ENCODE data around the gene OR6K2. TPM values are rescaled to one million over a fixed set of nuclear protein-coding genes. Genes with fewer than 3 reads are reported as not detected.

OR6K2 gene
- polyA plus RNA-seq, 1 donor, result not detected

GRCh38 chr1:158685085-158685484 is 15.4 kb downstream of the OR6K2 start:
- no peak for DNase-seq (ENCODE audit: low read depth)

DNA sequence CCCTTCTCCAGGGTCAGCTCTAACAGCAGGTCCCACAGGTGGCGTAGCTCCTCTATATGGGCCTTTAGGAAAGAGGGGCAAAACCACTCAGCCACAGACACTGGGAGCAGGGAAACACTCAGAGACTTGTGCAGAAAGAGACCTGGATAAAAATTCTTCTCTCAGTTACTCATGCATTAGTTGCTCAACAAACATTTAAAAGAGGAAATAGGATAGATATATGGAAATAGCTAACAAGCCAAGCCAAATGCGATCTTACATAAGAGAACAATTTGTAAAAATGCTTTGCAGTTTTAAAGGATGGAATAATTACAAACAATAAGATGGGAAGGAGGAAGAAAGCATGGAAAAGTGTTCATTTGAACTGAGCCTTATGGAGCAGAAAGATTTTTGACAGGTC is 18.8 kb downstream of the OR6K2 start:
- DNase-seq (ENCODE audit: low read depth), result no peak

DNA sequence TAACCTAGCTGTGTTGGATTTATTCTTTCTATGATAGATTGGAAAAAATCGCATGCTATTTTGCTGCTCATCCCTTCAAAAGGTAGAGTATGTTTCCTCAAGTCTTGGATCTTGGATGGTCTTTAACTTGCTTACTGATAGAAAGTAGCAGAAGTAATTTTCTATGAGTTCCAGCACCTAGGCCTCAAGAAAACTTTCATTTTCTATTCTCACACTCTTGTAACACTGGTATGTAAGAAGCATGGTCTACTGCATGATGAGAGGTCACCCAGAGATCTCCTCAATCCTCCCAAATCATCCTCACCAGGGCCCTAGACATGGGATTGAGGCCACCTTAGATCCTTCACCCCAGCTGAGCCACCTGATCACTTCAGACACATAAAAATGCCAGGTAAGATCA is 21.2 kb downstream of the OR6K2 start:
- DNase-seq (ENCODE audit: low read depth), result no peak

- DNase-seq (ENCODE audit: low read depth), result no peak
These were observed 24.7 kb downstream of the OR6K2 start for GRCh38 chr1:158675563-158676323.

DNA sequence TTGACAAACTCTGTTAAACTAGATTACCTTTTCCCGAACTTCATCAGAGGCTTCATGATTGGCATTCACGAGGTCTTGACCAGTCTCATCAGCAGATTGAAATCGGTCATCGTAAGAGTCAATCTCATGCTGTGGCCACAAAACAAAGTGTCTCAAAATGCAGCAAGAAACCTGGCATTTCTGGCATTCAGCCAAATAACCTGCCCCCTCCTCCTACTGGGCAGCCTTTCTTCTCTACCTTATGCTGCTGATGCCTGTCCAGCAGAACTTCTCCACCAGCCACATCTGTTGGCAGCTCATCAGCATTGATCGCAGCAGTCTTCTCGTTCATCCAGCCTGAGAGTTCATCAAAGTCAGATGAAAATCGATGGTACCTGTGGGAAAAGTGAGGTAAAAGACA is 26.1 kb downstream of the OR6K2 start:
- DNase-seq (ENCODE audit: low read depth), result no peak

DNA sequence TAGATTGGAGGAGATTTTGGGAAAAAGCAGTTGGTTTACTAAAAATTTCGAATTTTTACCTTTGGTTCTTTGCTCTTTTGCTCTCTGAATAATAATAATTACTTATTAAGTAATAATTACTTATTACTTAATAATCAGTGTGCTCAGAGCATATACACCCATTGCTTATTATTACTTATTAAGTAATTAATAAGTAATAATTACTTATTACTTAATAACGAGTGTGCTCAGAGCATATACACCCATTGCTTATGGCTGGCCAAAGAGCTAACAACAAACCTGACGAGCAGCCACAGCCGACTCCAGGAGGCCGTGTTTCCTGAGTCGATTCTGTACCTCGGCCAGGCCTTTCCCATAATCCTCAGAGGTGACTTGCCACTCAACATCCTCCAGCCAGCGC is 34.4 kb downstream of the OR6K2 start:
- DNase-seq (ENCODE audit: low read depth), result no peak

- DNase-seq (ENCODE audit: low read depth), result no peak
These were observed 45.9 kb downstream of the OR6K2 start for GRCh38 chr1:158654571-158654970.

GRCh38 chr1:158654086-158654485 is 46.4 kb downstream of the OR6K2 start:
- DNase-seq (ENCODE audit: low read depth), result no peak

- no peak for DNase-seq (ENCODE audit: low read depth)
These were observed 47.6 kb downstream of the OR6K2 start for GRCh38 chr1:158652721-158653334.

Other genes starting within 250 kb of the OR6K2 start
- 0.04 TPM for gene OR10K1, start 238.8 kb downstream of the OR6K2 start, polyA plus RNA-seq (ENCODE audit: insufficient read length)
- gene OR10R2, start 228.4 kb downstream of the OR6K2 start, polyA plus RNA-seq (ENCODE audit: insufficient read length), result not detected
- not detected for gene OR6Y1, start 146.2 kb downstream of the OR6K2 start, polyA plus RNA-seq (ENCODE audit: insufficient read length)
- gene OR6P1, start 130.1 kb downstream of the OR6K2 start, polyA plus RNA-seq (ENCODE audit: insufficient read length), result not detected
- gene OR10X1, start 120.8 kb downstream of the OR6K2 start, polyA plus RNA-seq (ENCODE audit: insufficient read length), result not detected
- 0.13 TPM for gene OR10Z1, start 95.4 kb downstream of the OR6K2 start, polyA plus RNA-seq (ENCODE audit: insufficient read length)
- gene SPTA1, start 13.9 kb downstream of the OR6K2 start, polyA plus RNA-seq (ENCODE audit: insufficient read length), result 3.2 TPM
- gene OR6K3, start 20.1 kb upstream of the OR6K2 start, polyA plus RNA-seq (ENCODE audit: insufficient read length), result not detected
- not detected for gene OR6K6, start 54.1 kb upstream of the OR6K2 start, polyA plus RNA-seq (ENCODE audit: insufficient read length)
- not detected for gene OR6N1, start 71.5 kb upstream of the OR6K2 start, polyA plus RNA-seq (ENCODE audit: insufficient read length)
- not detected for gene OR6N2, start 80.6 kb upstream of the OR6K2 start, polyA plus RNA-seq (ENCODE audit: insufficient read length)
- 2.9 TPM for gene MNDA, start 130.7 kb upstream of the OR6K2 start, polyA plus RNA-seq (ENCODE audit: insufficient read length)
- gene PYHIN1, start 230.9 kb upstream of the OR6K2 start, polyA plus RNA-seq (ENCODE audit: insufficient read length), result 0.22 TPM

Data from forelimb muscle (tissue), 1 donor.